ENCODE results near the gene BRD3OS. TPM values are rescaled to one million over a fixed set of nuclear protein-coding genes. Genes with fewer than 3 reads are reported as not detected.
"Not testable (repeated sequence)": the region's sequence is repeated elsewhere in the genome, so short reads cannot be mapped to it uniquely, and the experiment has no call there.

BRD3OS gene
- total RNA-seq, 2 experiments from 2014 or later: 12.5 to 14.5 TPM

DNA sequence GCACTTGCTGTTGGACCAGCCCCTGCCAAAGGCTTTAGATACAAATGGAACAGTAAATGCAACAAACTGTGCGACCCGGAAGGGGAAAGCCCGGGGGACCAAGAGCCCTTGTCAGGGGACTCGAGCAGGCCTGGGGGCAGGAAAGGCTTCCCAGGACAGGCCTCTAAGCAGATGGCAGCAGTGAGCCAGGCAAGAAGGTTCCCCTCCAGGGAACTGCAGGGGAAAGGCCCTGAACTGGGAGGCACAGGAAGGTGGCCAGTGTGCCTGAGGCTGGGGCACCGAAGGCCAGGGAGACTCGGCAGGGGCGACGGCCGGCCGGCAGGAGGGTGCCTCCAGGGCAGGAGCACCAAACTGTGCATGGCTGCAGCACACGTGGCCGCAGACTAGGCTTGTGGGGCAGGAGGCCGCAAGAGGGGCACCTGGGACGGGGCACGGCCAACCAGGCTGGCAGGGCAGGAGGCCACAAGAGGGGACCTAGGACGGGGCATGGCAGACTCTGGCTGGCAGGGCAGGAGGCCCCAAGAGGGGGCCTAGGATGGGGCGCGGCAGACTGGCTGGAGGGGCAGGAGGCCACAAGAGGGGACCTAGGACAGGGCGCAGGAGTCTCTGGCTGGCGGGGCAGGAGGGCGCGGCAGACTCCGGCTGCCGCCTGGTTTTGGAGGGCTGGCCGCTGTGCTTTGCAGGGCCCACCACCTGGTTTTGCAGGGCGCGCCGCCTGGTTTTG lies 43.2 kb upstream of the BRD3OS start:
- no peaks in the 10 kb centered on the region for H3K36me3 Mint-ChIP-seq
- DNase-seq: no peak
- H3K27me3 Mint-ChIP-seq: no peaks in the 10 kb centered on the region
- H3K9me3 Mint-ChIP-seq (ENCODE audit: low read depth): no peaks in the 10 kb centered on the region
- no peaks in the 10 kb centered on the region for H3K4me1 Mint-ChIP-seq
- CTCF ChIA-PET: no interaction called here
- ATAC-seq: no peak
- no peak overlapping the region for H3K4me3 Mint-ChIP-seq
- no peak overlapping the region for H3K27ac Mint-ChIP-seq

DNA sequence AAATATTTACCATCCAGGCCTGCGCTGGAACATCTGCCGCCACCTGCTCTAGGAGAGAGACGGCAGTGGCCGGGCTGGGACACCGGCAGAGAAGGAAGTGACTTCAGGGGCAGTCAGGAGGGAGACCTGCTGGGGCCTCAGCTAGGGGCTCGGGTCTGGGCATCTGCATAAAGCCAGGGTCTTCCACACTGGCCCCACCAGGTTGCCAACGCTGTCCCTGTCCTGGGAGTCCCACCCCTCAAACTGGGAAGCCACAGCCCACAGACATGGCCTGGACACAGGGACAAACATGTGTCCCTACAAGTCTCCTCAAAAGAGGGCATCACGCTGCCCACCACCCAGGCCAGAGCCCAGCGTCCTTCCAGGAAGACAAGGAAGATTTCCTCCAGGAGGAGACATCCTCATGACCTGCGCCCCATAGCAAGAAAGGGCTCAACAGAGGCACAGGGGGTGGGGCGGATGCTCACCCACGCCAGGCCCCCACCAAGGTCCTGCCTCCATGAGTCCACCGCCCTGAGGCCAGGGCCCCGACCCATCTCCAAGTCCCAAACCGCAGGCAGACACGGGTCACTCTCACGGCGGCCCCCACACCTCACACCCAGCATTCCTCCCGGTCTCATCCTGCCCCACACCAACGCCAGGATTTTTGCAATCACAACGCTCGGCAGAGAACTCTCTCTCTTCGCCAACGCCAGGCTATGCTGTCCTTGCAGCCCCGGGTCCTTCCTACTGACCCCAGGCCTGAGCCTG lies 42.1 kb upstream of the BRD3OS start:
- H3K4me1 Mint-ChIP-seq: no peaks in the 10 kb centered on the region
- H3K9me3 Mint-ChIP-seq (ENCODE audit: low read depth): no peaks in the 10 kb centered on the region
- no peak for DNase-seq
- no peak for ATAC-seq
- H3K4me3 Mint-ChIP-seq: no peak overlapping the region
- CTCF ChIA-PET: no interaction called here
- H3K27me3 Mint-ChIP-seq: no peaks in the 10 kb centered on the region
- H3K27ac Mint-ChIP-seq: no peak overlapping the region
- H3K36me3 Mint-ChIP-seq: no peaks in the 10 kb centered on the region

- Mint-ChIP-seq H3K4me3 (no peak overlapping the region), H3K9me3 (ENCODE audit: low read depth) (no peaks in the 10 kb centered on the region)
Observed at GRCh38 chr9:133986061-133986460, 39.2 kb upstream of the BRD3OS start.

DNA sequence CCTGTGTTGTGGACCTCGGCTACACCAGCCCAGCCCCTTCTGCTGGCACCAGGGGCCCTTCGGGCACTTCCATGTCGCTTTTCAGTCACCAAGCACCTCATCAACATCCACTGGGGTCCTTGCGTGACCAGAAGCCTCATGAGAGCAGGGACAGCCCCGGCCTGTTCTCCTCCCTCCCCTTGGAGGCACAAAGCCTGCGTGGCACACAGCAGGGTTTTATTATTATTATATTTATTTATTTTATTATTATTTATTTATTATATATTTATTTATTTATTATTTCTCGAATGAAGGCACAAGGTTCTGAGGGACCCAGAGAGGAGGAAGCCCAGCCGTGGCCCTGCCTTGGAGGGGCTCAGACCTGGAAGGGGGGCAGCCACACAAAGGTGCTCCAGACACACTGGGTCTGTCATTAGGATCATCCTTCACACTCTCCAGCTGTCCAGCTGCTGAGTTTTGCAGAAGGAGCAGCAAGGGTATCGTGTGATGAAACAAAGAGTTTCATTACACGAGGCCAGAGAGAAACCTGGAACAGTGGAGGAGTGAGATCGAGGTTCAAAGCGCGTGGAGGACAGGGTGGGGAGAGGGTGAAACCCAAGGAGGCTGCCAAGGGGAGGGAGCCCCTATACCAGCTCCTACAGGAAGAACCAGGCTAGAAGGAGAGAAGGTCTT lies 38.4 kb upstream of the BRD3OS start:
- DNase-seq: no peak
- ATAC-seq: no peak
- peaks cover 15% of the 10 kb centered on the region for H3K27me3 Mint-ChIP-seq
- H3K9me3 Mint-ChIP-seq (ENCODE audit: low read depth): no peaks in the 10 kb centered on the region
- no peaks in the 10 kb centered on the region for H3K4me1 Mint-ChIP-seq
- H3K4me3 Mint-ChIP-seq: no peak overlapping the region
- no peak overlapping the region for H3K27ac Mint-ChIP-seq
- no peaks in the 10 kb centered on the region for H3K36me3 Mint-ChIP-seq
- CTCF ChIA-PET: no interaction called here

More at GRCh38 chr9:133986061-133986460, 39.2 kb upstream of the BRD3OS start:
- H3K36me3 Mint-ChIP-seq: no peaks in the 10 kb centered on the region
- peaks cover 14% of the 10 kb centered on the region for H3K27me3 Mint-ChIP-seq
- CTCF ChIA-PET: no interaction called here
- no peak overlapping the region for H3K27ac Mint-ChIP-seq
- DNase-seq: no peak
- ATAC-seq: no peak
- no peaks in the 10 kb centered on the region for H3K4me1 Mint-ChIP-seq

DNA sequence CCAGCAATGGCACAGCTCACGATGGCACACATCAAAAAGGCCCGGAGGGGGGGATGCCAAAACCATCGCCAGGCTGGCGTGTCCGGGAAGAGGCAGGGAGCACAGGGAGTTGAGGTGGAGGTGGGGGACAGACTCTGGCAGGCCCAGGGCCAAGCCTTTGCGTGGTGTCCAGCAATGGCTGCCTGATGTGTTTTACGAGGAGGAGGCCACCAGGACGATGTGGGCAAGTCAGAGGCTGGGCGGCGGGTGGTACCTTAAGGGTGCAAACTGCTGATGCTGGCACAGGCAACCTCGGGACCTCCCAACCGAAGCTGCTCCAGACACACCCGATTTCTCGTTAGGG lies 37.9 kb upstream of the BRD3OS start:
- Mint-ChIP-seq H3K4me3 (no peak overlapping the region), H3K9me3 (ENCODE audit: low read depth) (no peaks in the 10 kb centered on the region), H3K4me1 (no peaks in the 10 kb centered on the region), H3K27ac (no peak overlapping the region), H3K36me3 (no peaks in the 10 kb centered on the region), H3K27me3 (peaks cover 15% of the 10 kb centered on the region)
- CTCF ChIA-PET: no interaction called here
- ATAC-seq (no peak), DNase-seq (no peak)

- Mint-ChIP-seq H3K36me3 (no peaks in the 10 kb centered on the region), H3K9me3 (ENCODE audit: low read depth) (no peaks in the 10 kb centered on the region), H3K27ac (no peak overlapping the region), H3K4me1 (no peaks in the 10 kb centered on the region), H3K27me3 (peaks cover 15% of the 10 kb centered on the region), H3K4me3 (no peak overlapping the region)
- ATAC-seq (no peak), DNase-seq (no peak)
- CTCF ChIA-PET: no interaction called here
Observed at GRCh38 chr9:133987946-133988665, 37.2 kb upstream of the BRD3OS start.

DNA sequence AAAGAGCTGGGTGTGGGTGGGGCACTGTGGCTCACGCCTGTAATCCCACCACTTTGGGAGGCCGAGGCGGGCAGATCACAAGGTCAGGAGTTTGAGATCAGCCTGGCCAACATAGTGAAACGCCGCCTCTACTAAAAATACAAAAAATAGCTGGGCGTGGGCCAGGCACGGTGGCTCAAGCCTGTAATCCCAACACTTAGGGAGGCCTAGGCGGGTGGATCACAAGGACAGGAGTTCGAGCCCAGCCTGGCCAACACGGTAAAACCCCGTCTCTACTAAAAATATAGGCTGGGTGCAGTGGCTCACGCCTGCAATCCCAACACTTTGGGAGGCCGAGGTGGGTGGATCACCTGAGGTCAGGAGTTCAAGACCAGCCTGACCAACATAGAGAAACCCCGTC lies 36.5 kb upstream of the BRD3OS start:
- not testable (repeated sequence) for H3K4me3 Mint-ChIP-seq; H3K4me1 Mint-ChIP-seq; H3K27ac Mint-ChIP-seq; ATAC-seq; H3K36me3 Mint-ChIP-seq; DNase-seq; H3K9me3 Mint-ChIP-seq (ENCODE audit: low read depth)
- CTCF ChIA-PET: interaction anchor here (0.8 kb wide), 1 partner anchor 206 kb away, joined by 3 read pairs; no protein-coding TSS in a partner anchor
- H3K27me3 Mint-ChIP-seq: peaks cover 15% of the 10 kb centered on the region

- ATAC-seq (no peak), DNase-seq (no peak)
- Mint-ChIP-seq H3K4me1 (peaks cover 2% of the 10 kb centered on the region), H3K27me3 (peaks cover 15% of the 10 kb centered on the region), H3K9me3 (ENCODE audit: low read depth) (no peaks in the 10 kb centered on the region), H3K36me3 (no peaks in the 10 kb centered on the region), H3K4me3 (no peak overlapping the region), H3K27ac (no peak overlapping the region)
- CTCF ChIA-PET: interaction anchor here (0.8 to 1.3 kb wide), 2 partner anchors 196 to 207 kb away, joined by 3 read pairs; no protein-coding TSS in a partner anchor
Observed at GRCh38 chr9:133989625-133990365, 35.5 kb upstream of the BRD3OS start.

- CTCF ChIA-PET: interaction anchor here (1.3 kb wide), 1 partner anchor 197 kb away, joined by 3 read pairs; no protein-coding TSS in a partner anchor
- ATAC-seq (no peak), DNase-seq (no peak)
- H3K4me1 Mint-ChIP-seq: peaks cover 2% of the 10 kb centered on the region
- peaks cover 15% of the 10 kb centered on the region for H3K27me3 Mint-ChIP-seq
- no peak overlapping the region for H3K4me3 Mint-ChIP-seq
- no peaks in the 10 kb centered on the region for H3K36me3 Mint-ChIP-seq
- no peak overlapping the region for H3K27ac Mint-ChIP-seq
- no peaks in the 10 kb centered on the region for H3K9me3 Mint-ChIP-seq (ENCODE audit: low read depth)
Observed at GRCh38 chr9:133990366-133991213, 34.7 kb upstream of the BRD3OS start.

DNA sequence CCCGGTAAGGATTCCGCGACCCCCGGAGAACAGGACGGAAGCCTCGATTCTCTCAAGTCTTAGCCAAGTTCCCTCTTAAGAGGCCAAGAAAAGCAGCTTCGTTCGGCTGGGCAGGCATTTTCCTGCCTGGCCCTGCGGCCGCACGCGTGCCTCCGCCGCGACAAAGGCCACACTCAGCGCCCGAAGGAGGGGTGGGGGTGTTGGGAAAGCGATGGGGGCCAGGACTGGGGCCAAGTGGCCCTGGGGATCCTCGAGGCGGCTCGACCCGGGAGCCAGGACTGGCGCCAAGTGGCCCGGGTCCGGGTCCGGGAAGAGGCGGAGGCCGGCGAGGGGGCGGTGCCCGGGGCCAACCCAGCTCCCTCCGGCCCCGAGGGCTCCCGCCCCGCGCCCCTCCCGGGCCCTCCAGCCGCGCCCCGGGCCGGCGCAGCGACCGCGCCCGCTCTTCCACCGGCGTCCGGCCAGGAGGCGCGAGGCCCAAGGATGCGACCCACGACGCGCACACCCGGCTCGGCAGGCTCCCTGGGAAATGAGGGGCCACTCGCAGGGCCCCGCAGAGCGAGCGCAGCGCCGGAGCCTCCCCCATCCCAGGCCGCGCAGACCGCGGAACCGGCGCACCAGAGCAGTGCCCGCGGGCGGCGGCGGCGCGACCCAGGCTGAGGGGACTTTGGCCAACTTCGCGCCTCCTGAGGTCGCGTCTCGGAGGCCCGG lies 33.9 kb upstream of the BRD3OS start:
- CTCF ChIA-PET: interaction anchor here (1.3 kb wide), 1 partner anchor 198 kb away, joined by 3 read pairs; no protein-coding TSS in a partner anchor
- DNase-seq (no peak), ATAC-seq (no peak)
- Mint-ChIP-seq H3K4me1 (peaks cover 2% of the 10 kb centered on the region), H3K4me3 (no peak overlapping the region), H3K36me3 (no peaks in the 10 kb centered on the region), H3K27ac (no peak overlapping the region), H3K27me3 (peaks cover 15% of the 10 kb centered on the region), H3K9me3 (ENCODE audit: low read depth) (no peaks in the 10 kb centered on the region)

DNA sequence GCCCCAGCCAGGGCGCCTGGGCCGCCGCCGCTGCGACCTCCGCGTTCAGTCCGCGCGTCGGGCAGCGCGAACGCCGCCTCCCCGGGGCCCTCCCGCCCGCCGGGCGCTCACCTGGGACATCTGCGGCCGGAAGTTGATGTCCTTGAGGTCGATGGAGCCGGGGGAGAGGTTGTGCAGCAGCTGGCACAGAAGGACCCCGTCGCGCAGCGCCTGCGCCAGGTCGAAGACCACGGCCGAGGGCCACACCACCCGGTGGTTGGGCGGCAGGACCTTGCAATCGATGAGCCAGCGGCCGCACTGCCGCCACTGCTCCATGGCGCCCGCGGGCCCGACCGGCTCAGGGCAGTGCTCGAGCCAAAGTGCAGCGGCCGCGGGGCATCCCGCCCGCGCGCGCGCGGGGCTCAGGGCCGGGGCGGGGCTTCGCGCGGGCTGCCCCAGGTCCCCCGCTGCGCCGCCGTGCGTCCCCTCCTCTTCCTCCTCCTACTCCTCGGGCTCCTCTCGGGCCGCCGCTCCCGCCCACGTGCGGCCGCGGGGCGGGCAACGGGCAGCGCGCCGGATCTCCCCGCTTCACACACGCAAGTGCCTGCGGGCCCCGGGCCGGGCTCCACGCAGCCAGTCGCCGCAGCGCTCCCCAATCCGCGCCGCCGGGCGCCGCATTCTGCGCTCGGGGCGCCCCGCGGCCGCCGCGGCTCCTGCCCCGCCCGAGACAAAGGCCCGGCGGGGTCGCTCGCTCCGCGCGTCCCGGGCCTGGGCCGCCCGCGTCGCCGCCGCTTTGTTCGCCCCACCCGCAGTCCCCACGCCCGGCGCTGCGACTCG lies 33.1 kb upstream of the BRD3OS start, which contains the start of gene VAV2:
Gene VAV2 (minus strand): TSS at position 361 of the 816 bp plus-strand sequence. CDS start 46 bp downstream, at position 315.
- Mint-ChIP-seq H3K4me1 (peaks cover 2% of the 10 kb centered on the region), H3K27ac (no peak within 1 kb of the TSS), H3K9me3 (ENCODE audit: low read depth) (no peaks in the 10 kb centered on the region), H3K4me3 (peak within 1 kb of the TSS; percentile 45), H3K27me3 (peaks cover 15% of the 10 kb centered on the region), H3K36me3 (no peaks in the 10 kb centered on the region)
- peak; percentile 59 for ATAC-seq
- CTCF ChIA-PET: interaction anchor here (1.1 to 4.3 kb wide), 3 partner anchors 107 to 211 kb away, joined by 3 to 109 read pairs (median 62); no protein-coding TSS in a partner anchor
- DNase-seq: peak; percentile 57
